Measurements from ENCODE around the gene COPS3.

- TF ChIP-seq FOXP2 (optimal IDR thresholded peaks at IDR 0.05; ENCODE audit: control extremely low read depth, extremely low read length, insufficient read depth), result no peak
- no peak for TF ChIP-seq POLR2AphosphoS5 (IDR thresholded peaks at IDR 0.05; ENCODE audit: borderline replicate concordance, low read depth, low read length)
- no peak for TF ChIP-seq EZH2 (IDR thresholded peaks at IDR 0.05)
Measured at GRCh38 chr17:17241656-17242055, 39.4 kb downstream of the COPS3 start.

All from SK-N-MC (cell line).